HepG2 (cell line): ENCODE data around the gene PSMC3IP. TPM values are rescaled to one million over a fixed set of nuclear protein-coding genes. Genes with fewer than 3 reads are reported as not detected.
A peak's percentile ranks its signal among the peaks of the same experiment; 100 is the strongest.

ENCODE experiments used
- ATAC-seq: fragments of 200-7000 bp; cut with Tn5 transposase; 3 replicates; pipeline ENCODE4 v1.9.1; 2020; ENCODE audit warnings: mild to moderate bottlenecking, moderate library complexity
- BruUV-seq: library from RNA; stranded (reverse); fragments of 400-500 nt; replicated peaks from 2 replicates; lab custom pipeline; 2021; lab: Mats Ljungman, UMichigan
- CTCF ChIA-PET: fragments of 300-600 bp; formaldehyde crosslinking; extraction: SDS; loops from one replicate; lab custom pipeline; 2021; ENCODE audit warnings: low total read pairs, inconsistent platforms, low intra/inter-chr PET ratio; lab: Yijun Ruan, JAX
- POLR2A ChIA-PET: fragments of 350-600 bp; sonication (Branson Sonifier 250); formaldehyde crosslinking; loops from one replicate; lab custom pipeline; 2020; ENCODE audit warnings: antibody characterized with exemption, inconsistent platforms; lab: Yijun Ruan, JAX
- DNase-seq: peaks from one replicate; pipeline ENCODE4 v3.0.0-alpha.2; 2015; ENCODE audit warnings: low spot score
- FAIRE-seq: peaks from 3 replicates; lab custom pipeline; 2011; peaks lifted over from hg19 to GRCh38; lab: Jason Lieb, UNC
- H2AFZ ChIP-seq: one replicate; pipeline ENCODE4 v1.6.1; 2011; ENCODE audit warnings: low read length, inconsistent platforms
- H3K27ac ChIP-seq: fragments of 300-600 bp; 3 replicates; pipeline ENCODE4 v1.8.0; 2011; ENCODE audit warnings: mixed run types, mild to moderate bottlenecking, mixed read lengths, low read length, inconsistent platforms; ENCODE audit not compliant: insufficient read depth; ENCODE audit errors: extremely low read length
- H3K27me3 ChIP-seq, 2 experiments: fragments of 200-600 bp in 1 of 2; 2 replicates in 1 of 2; 3 replicates in 1 of 2; pipeline versions ENCODE4 v1.6.0 to v1.8.0; 2011; ENCODE audit warnings: low read length in 2 of 2, mild to moderate bottlenecking in 2 of 2, moderate library complexity in 2 of 2, inconsistent platforms in 1 of 2; ENCODE audit not compliant: insufficient read depth in 2 of 2, control insufficient read depth in 1 of 2
- H3K36me3 ChIP-seq, 2 experiments: fragments of 200-600 bp in 1 of 2; replicated peaks in 1 of 2; 2 replicates in 1 of 2; 3 replicates in 1 of 2; pipeline versions ENCODE4 v1.5.1 to v1.8.0; 2011; ENCODE audit warnings: low read length in 2 of 2, inconsistent platforms in 1 of 2; ENCODE audit not compliant: insufficient read depth in 2 of 2, control insufficient read depth in 1 of 2
- H3K4me1 ChIP-seq: 2 replicates; pipeline ENCODE4 v1.5.1; 2012; ENCODE audit warnings: low read length, inconsistent platforms; ENCODE audit not compliant: insufficient read depth
- H3K4me2 ChIP-seq: 2 replicates; pipeline ENCODE4 v1.6.0; 2011; ENCODE audit warnings: low read depth, low read length, inconsistent platforms
- H3K4me3 ChIP-seq, 3 experiments: fragments of 200-600 bp in 1 of 3; sonication (generic), shearing (Covaris generic) in 1 of 3; replicated peaks in 1 of 3; 2 replicates each; pipeline ENCODE4 v1.5.1; 2011 to 2016; ENCODE audit warnings: low read length in 3 of 3, inconsistent platforms in 2 of 3, low read depth in 2 of 3, mild to moderate bottlenecking in 2 of 3, control low read depth in 1 of 3, mixed read lengths in 1 of 3; ENCODE audit not compliant: insufficient read depth in 1 of 3
- H3K79me2 ChIP-seq: one replicate; pipeline ENCODE4 v1.6.1; 2011; ENCODE audit warnings: low read length, inconsistent platforms; ENCODE audit not compliant: insufficient read depth
- H3K9ac ChIP-seq: 2 replicates; pipeline ENCODE4 v1.6.0; 2011; ENCODE audit warnings: mild to moderate bottlenecking, low read depth, low read length, inconsistent platforms; ENCODE audit not compliant: insufficient read depth
- H3K9me3 ChIP-seq: 2 replicates; pipeline ENCODE4 v1.5.1; 2012; ENCODE audit warnings: mild to moderate bottlenecking, low read length
- H4K20me1 ChIP-seq: 2 replicates; pipeline ENCODE4 v1.6.0; 2011; ENCODE audit warnings: inconsistent platforms, mild to moderate bottlenecking, low read length, moderate library complexity; ENCODE audit not compliant: insufficient read depth
- AGO2 ChIP-seq: fragments of 200-400 bp; formaldehyde crosslinking; optimal IDR thresholded peaks from 2 replicates; pipeline ENCODE3; 2017; ENCODE audit warnings: mild to moderate bottlenecking, low read depth, low read length, moderate library complexity
- CEBPB ChIP-seq: IDR thresholded peaks from 2 replicates; pipeline ENCODE4 v1.6.1; 2011; ENCODE audit warnings: low read depth, low read length, improper control_type of control experiment, borderline replicate concordance
- FOXP1 ChIP-seq, 2 experiments: fragments of 450-650 bp in 1 of 2; IDR thresholded peaks; 2 replicates each; pipeline ENCODE4 v1.6.1; 2017 to 2018; ENCODE audit warnings: antibody characterized with exemption in 1 of 2
- PITX1 ChIP-seq: sonication (generic); formaldehyde crosslinking; IDR thresholded peaks from 2 replicates; pipeline ENCODE4 v1.5.1; 2020; ENCODE audit warnings: mild to moderate bottlenecking, missing genetic modification reagents
- POLR2A ChIP-seq, 2 experiments: IDR thresholded peaks; 2 replicates each; pipeline ENCODE4 v1.6.1; 2011; ENCODE audit warnings: low read depth in 2 of 2, low read length in 2 of 2, mild to moderate bottlenecking in 1 of 2, moderate library complexity in 1 of 2; ENCODE audit not compliant: insufficient read depth in 1 of 2
- POLR2G ChIP-seq: fragments of 200-400 bp; formaldehyde crosslinking; IDR thresholded peaks from 2 replicates; pipeline ENCODE4 v1.6.1; 2018; ENCODE audit warnings: mild to moderate bottlenecking, low read depth, low read length, moderate library complexity
- RBFOX2 ChIP-seq: fragments of 200-400 bp; formaldehyde crosslinking; IDR thresholded peaks from 2 replicates; pipeline ENCODE4 v1.6.1; 2017; ENCODE audit warnings: low read depth, mild to moderate bottlenecking, low read length
- ZNF530 ChIP-seq: sonication (generic); formaldehyde crosslinking; IDR thresholded peaks from 2 replicates; pipeline ENCODE4 v1.5.0; 2020; ENCODE audit warnings: low read depth, mild to moderate bottlenecking, missing genetic modification reagents
- ZNF7 ChIP-seq: IDR thresholded peaks from 2 replicates; pipeline ENCODE4 v1.6.1; 2016; ENCODE audit warnings: missing biosample characterization, missing genetic modification reagents
- ZNF737 ChIP-seq: sonication (generic); formaldehyde crosslinking; IDR thresholded peaks from 2 replicates; pipeline ENCODE4 v1.5.0; 2020; ENCODE audit warnings: missing genetic modification reagents, mild to moderate bottlenecking, borderline replicate concordance
- WGBS: methylation state at CpG from one replicate; pipeline ENCODE4 v1.1.6; 2017; ENCODE audit warnings: low lambda C conversion rate; 5-methylcytosine and 5-hydroxymethylcytosine counted together
- in situ Hi-C: cut with HindIII; loops from 2 replicates; pipeline ENCODE4 v1.10.0; 2017; ENCODE audit warnings: low pct_unique_long_range_greater_than_20kb; ENCODE audit not compliant: extremely low pct_ligation_motif_present
- intact Hi-C: fragments of 100-400 bp; cut with micrococcal nuclease; formaldehyde crosslinking; loops from one replicate; pipeline ENCODE4 v1.10.0; 2022; ENCODE audit not compliant: unreplicated experiment
- polyA plus RNA-seq, 8 experiments: library from polyadenylated mRNA; depleted of rRNA in 3 of 8; stranded (reverse) in 7 of 8; unstranded in 1 of 8; fragments of >200 nt; fragmentation: Illumina TruSeq in 4 of 8; extraction: Trizol in 4 of 8; gene quantifications; 2 replicates each; pipeline versions ENCODE4 v1.2.1 to v1.2.3, GENCODE V29; 2011 to 2016; ENCODE audit warnings: low read depth in 4 of 8, missing spikeins in 1 of 8, mixed read lengths in 1 of 8; ENCODE audit not compliant: insufficient read depth in 1 of 8
- total RNA-seq, 5 experiments: library from RNA; depleted of rRNA; stranded (reverse); fragments of >200 nt; fragmentation: Illumina TruSeq; extraction: Trizol; gene quantifications; 2 replicates each; pipeline ENCODE4 v1.2.3, GENCODE V29; 2016; ENCODE audit warnings: low read depth in 1 of 5

The PSMC3IP gene
- total and polyA plus RNA-seq, 2 of the 13 experiments (the other 11 are each of a cell fraction or from before 2014, with no cell fraction given): 6.5 to 22.4 TPM

DNA sequence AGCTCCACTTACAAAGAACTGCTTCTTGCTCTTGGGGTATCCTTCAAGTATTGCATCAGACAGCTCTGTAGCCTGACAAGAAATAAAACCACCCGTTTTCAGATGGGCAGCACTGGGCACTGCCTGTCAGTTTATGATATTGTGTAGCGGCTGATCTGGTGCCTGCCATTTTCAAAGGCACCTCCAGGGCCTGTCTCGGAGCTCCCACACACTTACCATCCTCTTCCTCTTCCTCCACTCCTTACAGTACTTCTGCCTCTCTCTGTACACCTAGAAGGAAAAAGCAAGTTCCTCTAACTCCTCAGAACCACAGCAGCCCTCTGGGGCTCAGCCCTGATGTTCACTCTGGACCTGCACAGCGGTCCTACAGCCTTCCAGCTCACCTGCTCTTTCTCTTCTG is 4.4 kb downstream of the PSMC3IP start:
- no TSS peak for BruUV-seq
- in situ Hi-C loops: no loop called here
- ATAC-seq: no peak
- ChIA-PET POLR2A (interaction anchor here (1.1 to 8.5 kb wide), 2 partner anchors 8 to 36 kb away, joined by 5 to 128 read pairs; partner anchors contain the start of genes COASY, MLX, RETREG3 and TUBG1), CTCF (no interaction called here)
- Histone ChIP-seq H4K20me1 (no peaks in the 10 kb centered on the region), H3K9me3 (no peaks in the 10 kb centered on the region), H3K4me2 (no peak overlapping the region), H2AFZ (no peak overlapping the region), H3K27ac (no peak overlapping the region), H3K27me3 (no peaks in the 10 kb centered on the region; a peak in 1 of 5 replicates), H3K4me3 (no peak overlapping the region), H3K36me3 (peaks cover 35 to 55% of the 10 kb centered on the region in 2 experiments), H3K9ac (no peak overlapping the region), H3K4me1 (peaks cover 46% of the 10 kb centered on the region), H3K79me2 (peaks cover 28% of the 10 kb centered on the region)
- DNase-seq: no peak
- TF ChIP-seq CEBPB (0 out of 2 replicates have a peak, but pooled peaks have one; percentile 12), ZNF737 (CRISPR knock-in tag) (no peak), PITX1 (CRISPR knock-in tag) (no peak), ZNF7 (CRISPR knock-in tag) (no peak), FOXP1 (IDR thresholded peaks at IDR 0.05) (no peak), FOXP1 (CRISPR knock-in tag; IDR thresholded peaks at IDR 0.05) (no peak)
- no peak for FAIRE-seq
- 93% methylated on average over 4 of the region's 4 CpGs for WGBS
- intact Hi-C loops: no loop called here

DNA sequence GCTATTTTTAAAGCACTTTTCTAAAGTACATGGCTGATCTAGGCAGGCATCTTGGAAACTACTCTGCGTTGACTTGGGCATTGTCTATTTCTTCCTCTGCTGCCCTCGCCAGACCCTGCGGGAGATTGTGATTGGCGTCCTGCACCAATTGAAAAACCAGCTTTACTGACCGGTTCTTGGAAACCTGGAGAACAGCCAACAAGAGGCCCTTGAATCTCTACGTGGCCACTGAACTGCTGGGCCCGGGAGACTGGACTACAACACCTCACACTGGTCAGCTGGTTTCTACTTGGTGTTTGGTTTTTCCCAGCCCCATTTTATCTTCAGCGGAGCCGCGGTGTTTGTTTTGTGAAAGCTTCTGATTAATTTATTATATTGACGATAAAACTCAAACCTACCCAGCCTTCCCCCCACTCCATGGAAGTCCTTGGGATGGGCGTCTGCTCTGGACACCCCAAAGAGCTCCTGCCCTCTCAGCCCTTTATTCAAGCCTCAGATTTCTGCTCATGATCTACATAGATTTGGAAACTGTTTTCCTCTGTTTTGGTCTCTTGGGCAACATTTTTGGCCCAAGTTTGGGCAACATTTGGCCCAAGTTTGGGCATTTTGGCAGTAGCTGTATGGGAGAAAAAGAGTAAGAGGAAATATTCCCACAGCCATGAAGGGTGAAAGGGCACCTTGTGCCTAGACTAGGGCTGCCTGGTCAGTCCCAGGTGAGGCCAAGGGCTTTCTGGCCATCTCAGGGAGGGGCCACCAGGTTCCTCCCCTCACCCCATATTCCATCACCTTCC is 5.9 kb downstream of the PSMC3IP start:
- Histone ChIP-seq H2AFZ (no peak overlapping the region), H3K27me3 (no peaks in the 10 kb centered on the region; a peak in 1 of 5 replicates), H3K4me3 (no peak overlapping the region), H3K79me2 (peaks cover 24% of the 10 kb centered on the region), H3K9ac (no peak overlapping the region), H3K27ac (no peak overlapping the region), H3K4me2 (no peak overlapping the region), H3K36me3 (peaks cover 36 to 55% of the 10 kb centered on the region in 2 experiments), H4K20me1 (no peaks in the 10 kb centered on the region), H3K9me3 (no peaks in the 10 kb centered on the region), H3K4me1 (peaks cover 50% of the 10 kb centered on the region)
- 0 out of 2 replicates have a peak, but pooled peaks have one; percentile 34 for TF ChIP-seq RBFOX2
- 0 out of 4 replicates have a peak, but pooled peaks of 1 of the 2 experiments have one; percentile 34 for TF ChIP-seq POLR2A (IDR thresholded peaks at IDR 0.05; ENCODE audit: insufficient read depth in 1 of 2, low read depth in 2 of 2, low read length in 2 of 2)
- peak; percentile 29 for TF ChIP-seq AGO2
- TF ChIP-seq ZNF530: no peak
- TF ChIP-seq POLR2G: peak; percentile 11; the same call in 1 of the 2 replicates
- ATAC-seq (no peak), DNase-seq (no peak), FAIRE-seq (no peak)
- in situ Hi-C loops (no loop called here), intact Hi-C loops (no loop called here)
- BruUV-seq: no TSS peak
- ChIA-PET POLR2A (interaction anchor here (1.3 kb wide), 1 partner anchor 37 kb away, joined by 5 read pairs; the partner anchor contains the start of genes RETREG3 and TUBG1), CTCF (no interaction called here)
- 91% methylated on average over 12 of the region's 12 CpGs for WGBS
